ENCODE measurements around the gene PXDN.

DNA sequence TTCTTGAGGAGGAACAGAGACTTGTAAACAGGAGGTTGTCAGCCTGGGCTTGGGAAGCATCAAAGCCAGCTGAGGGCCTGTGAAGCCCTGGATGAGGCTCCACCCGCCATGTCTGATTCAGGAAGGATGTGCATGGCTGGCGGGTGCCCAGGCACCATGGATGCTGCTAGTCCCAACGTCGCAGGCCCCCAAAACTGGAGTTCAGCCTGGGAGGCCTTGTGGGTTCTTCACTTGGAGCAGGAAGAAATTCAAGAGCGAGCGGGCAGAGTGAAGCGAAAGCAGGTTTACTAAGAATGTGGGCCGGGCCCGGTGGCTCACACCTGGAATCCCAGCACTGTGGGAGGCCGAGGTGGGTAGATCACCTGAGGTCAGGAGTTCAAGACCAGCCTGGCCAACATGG, 12.1 kb upstream of the PXDN start:
- no peak for TF ChIP-seq FOXJ3 (CRISPR knock-in tag; IDR thresholded peaks at IDR 0.05; ENCODE audit: borderline replicate concordance)
- TF ChIP-seq, protein P1, sequence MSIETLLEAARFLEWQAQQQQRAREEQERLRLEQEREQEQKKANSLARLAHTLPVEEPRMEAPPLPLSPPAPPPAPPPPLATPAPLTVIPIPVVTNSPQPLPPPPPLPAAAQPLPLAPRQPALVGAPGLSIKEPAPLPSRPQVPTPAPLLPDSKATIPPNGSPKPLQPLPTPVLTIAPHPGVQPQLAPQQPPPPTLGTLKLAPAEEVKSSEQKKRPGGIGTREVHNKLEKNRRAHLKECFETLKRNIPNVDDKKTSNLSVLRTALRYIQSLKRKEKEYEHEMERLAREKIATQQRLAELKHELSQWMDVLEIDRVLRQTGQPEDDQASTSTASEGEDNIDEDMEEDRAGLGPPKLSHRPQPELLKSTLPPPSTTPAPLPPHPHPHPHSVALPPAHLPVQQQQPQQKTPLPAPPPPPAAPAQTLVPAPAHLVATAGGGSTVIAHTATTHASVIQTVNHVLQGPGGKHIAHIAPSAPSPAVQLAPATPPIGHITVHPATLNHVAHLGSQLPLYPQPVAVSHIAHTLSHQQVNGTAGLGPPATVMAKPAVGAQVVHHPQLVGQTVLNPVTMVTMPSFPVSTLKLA (IDR thresholded peaks at IDR 0.05) = no peak
- TF ChIP-seq KDM1A (CRISPR knock-in tag; IDR thresholded peaks at IDR 0.05) = no peak
- TF ChIP-seq, protein P2, sequence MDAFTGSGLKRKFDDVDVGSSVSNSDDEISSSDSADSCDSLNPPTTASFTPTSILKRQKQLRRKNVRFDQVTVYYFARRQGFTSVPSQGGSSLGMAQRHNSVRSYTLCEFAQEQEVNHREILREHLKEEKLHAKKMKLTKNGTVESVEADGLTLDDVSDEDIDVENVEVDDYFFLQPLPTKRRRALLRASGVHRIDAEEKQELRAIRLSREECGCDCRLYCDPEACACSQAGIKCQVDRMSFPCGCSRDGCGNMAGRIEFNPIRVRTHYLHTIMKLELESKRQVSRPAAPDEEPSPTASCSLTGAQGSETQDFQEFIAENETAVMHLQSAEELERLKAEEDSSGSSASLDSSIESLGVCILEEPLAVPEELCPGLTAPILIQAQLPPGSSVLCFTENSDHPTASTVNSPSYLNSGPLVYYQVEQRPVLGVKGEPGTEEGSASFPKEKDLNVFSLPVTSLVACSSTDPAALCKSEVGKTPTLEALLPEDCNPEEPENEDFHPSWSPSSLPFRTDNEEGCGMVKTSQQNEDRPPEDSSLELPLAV (CRISPR knock-in tag; conservative IDR thresholded peaks at IDR 0.05; ENCODE audit: low read depth) = no peak
- TF ChIP-seq NR2C2 (CRISPR knock-in tag; IDR thresholded peaks at IDR 0.05; ENCODE audit: borderline replicate concordance) = no peak
- no peak for TF ChIP-seq SCMH1 (CRISPR knock-in tag; IDR thresholded peaks at IDR 0.05; ENCODE audit: borderline replicate concordance)
- TF ChIP-seq, protein P3, sequence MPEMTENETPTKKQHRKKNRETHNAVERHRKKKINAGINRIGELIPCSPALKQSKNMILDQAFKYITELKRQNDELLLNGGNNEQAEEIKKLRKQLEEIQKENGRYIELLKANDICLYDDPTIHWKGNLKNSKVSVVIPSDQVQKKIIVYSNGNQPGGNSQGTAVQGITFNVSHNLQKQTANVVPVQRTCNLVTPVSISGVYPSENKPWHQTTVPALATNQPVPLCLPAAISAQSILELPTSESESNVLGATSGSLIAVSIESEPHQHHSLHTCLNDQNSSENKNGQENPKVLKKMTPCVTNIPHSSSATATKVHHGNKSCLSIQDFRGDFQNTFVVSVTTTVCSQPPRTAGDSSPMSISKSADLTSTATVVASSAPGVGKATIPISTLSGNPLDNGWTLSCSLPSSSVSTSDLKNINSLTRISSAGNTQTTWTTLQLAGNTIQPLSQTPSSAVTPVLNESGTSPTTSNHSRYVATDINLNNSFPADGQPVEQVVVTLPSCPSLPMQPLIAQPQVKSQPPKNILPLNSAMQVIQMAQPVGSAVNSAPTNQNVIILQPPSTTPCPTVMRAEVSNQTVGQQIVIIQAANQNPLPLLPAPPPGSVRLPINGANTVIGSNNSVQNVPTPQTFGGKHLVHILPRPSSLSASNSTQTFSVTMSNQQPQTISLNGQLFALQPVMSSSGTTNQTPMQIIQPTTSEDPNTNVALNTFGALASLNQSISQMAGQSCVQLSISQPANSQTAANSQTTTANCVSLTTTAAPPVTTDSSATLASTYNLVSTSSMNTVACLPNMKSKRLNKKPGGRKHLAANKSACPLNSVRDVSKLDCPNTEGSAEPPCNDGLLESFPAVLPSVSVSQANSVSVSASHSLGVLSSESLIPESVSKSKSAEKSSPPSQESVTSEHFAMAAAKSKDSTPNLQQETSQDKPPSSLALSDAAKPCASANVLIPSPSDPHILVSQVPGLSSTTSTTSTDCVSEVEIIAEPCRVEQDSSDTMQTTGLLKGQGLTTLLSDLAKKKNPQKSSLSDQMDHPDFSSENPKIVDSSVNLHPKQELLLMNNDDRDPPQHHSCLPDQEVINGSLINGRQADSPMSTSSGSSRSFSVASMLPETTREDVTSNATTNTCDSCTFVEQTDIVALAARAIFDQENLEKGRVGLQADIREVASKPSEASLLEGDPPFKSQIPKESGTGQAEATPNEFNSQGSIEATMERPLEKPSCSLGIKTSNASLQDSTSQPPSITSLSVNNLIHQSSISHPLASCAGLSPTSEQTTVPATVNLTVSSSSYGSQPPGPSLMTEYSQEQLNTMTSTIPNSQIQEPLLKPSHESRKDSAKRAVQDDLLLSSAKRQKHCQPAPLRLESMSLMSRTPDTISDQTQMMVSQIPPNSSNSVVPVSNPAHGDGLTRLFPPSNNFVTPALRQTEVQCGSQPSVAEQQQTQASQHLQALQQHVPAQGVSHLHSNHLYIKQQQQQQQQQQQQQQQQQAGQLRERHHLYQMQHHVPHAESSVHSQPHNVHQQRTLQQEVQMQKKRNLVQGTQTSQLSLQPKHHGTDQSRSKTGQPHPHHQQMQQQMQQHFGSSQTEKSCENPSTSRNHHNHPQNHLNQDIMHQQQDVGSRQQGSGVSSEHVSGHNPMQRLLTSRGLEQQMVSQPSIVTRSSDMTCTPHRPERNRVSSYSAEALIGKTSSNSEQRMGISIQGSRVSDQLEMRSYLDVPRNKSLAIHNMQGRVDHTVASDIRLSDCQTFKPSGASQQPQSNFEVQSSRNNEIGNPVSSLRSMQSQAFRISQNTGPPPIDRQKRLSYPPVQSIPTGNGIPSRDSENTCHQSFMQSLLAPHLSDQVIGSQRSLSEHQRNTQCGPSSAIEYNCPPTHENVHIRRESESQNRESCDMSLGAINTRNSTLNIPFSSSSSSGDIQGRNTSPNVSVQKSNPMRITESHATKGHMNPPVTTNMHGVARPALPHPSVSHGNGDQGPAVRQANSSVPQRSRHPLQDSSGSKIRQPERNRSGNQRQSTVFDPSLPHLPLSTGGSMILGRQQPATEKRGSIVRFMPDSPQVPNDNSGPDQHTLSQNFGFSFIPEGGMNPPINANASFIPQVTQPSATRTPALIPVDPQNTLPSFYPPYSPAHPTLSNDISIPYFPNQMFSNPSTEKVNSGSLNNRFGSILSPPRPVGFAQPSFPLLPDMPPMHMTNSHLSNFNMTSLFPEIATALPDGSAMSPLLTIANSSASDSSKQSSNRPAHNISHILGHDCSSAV (CRISPR knock-in tag; IDR thresholded peaks at IDR 0.05; ENCODE audit: borderline replicate concordance) = no peak
- no peak for TF ChIP-seq POLR2A (IDR thresholded peaks at IDR 0.05; ENCODE audit: insufficient read depth in 1 of 2, low read depth in 2 of 2, low read length in 2 of 2)
- no peak for TF ChIP-seq FOXA1 (IDR thresholded peaks at IDR 0.05)
- no peak for TF ChIP-seq FOXA1 (CRISPR knock-in tag; IDR thresholded peaks at IDR 0.05)
- no peak for TF ChIP-seq CTCF (CRISPR knock-in tag; IDR thresholded peaks at IDR 0.05)
- no peak for TF ChIP-seq TARDBP (CRISPR knock-in tag; IDR thresholded peaks at IDR 0.05)
